ENCODE results near the gene SLC6A19. TPM values are rescaled to one million over a fixed set of nuclear protein-coding genes. Genes with fewer than 3 reads are reported as not detected.

SLC6A19 gene
- total RNA-seq, 2 donors from 2014 or later, result not detected

GRCh38 chr5:1175801-1176472, 25.5 kb upstream of the SLC6A19 start:
- intact Hi-C loops (cut with DNase I), result no loop called here
- DNase-seq, result peak; percentile 5
- no peak for ATAC-seq

GRCh38 chr5:1176473-1177391, 24.7 kb upstream of the SLC6A19 start:
- ATAC-seq (no peak), DNase-seq (peak; percentile 17)
- intact Hi-C loops (cut with DNase I), result no loop called here

GRCh38 chr5:1177826-1178528, 23.4 kb upstream of the SLC6A19 start:
- peak; percentile 11 for DNase-seq
- intact Hi-C loops (cut with DNase I), result no loop called here

GRCh38 chr5:1178529-1179382, 22.6 kb upstream of the SLC6A19 start:
- intact Hi-C loops (cut with DNase I), result no loop called here

More at GRCh38 chr5:1177826-1178528, 23.4 kb upstream of the SLC6A19 start:
- ATAC-seq, result no peak

GRCh38 chr5:1179383-1179715, 22.0 kb upstream of the SLC6A19 start:
- no peak for ATAC-seq
- intact Hi-C loops (cut with DNase I), result no loop called here

More at GRCh38 chr5:1178529-1179382, 22.6 kb upstream of the SLC6A19 start:
- ATAC-seq (no peak), DNase-seq (no peak)

GRCh38 chr5:1180096-1180495, 21.3 kb upstream of the SLC6A19 start:
- intact Hi-C loops (cut with DNase I), result no loop called here
- DNase-seq, result no peak

More at GRCh38 chr5:1179383-1179715, 22.0 kb upstream of the SLC6A19 start:
- DNase-seq, result no peak

GRCh38 chr5:1180841-1181271, 20.5 kb upstream of the SLC6A19 start:
- ATAC-seq (no peak), DNase-seq (peak; percentile 13)
- intact Hi-C loops (cut with DNase I), result no loop called here

More at GRCh38 chr5:1180096-1180495, 21.3 kb upstream of the SLC6A19 start:
- ATAC-seq, result no peak

GRCh38 chr5:1181451-1182359, 19.7 kb upstream of the SLC6A19 start:
- intact Hi-C loops (cut with DNase I), result no loop called here
- DNase-seq, result peak; percentile 18
- no peak for ATAC-seq

GRCh38 chr5:1182360-1182632, 19.1 kb upstream of the SLC6A19 start:
- intact Hi-C loops (cut with DNase I), result no loop called here
- peak; percentile 18 for DNase-seq
- no peak for ATAC-seq

GRCh38 chr5:1182633-1183423, 18.6 kb upstream of the SLC6A19 start:
- ATAC-seq (peak in 1 of 2 donors; percentile 25), DNase-seq (peak; percentile 13)
- intact Hi-C loops (cut with DNase I), result no loop called here

- ATAC-seq (no peak), DNase-seq (peak; percentile 18)
- intact Hi-C loops (cut with DNase I), result no loop called here
Measured at GRCh38 chr5:1183424-1184162, 17.8 kb upstream of the SLC6A19 start.

- ATAC-seq, result no peak
Measured at GRCh38 chr5:1184163-1184470, 17.3 kb upstream of the SLC6A19 start.

GRCh38 chr5:1184481-1184880, 16.9 kb upstream of the SLC6A19 start:
- DNase-seq, result peak; percentile 8
- no peak for ATAC-seq
- intact Hi-C loops (cut with DNase I), result no loop called here

More at GRCh38 chr5:1184163-1184470, 17.3 kb upstream of the SLC6A19 start:
- intact Hi-C loops (cut with DNase I), result no loop called here
- no peak for DNase-seq

GRCh38 chr5:1185038-1185627, 16.3 kb upstream of the SLC6A19 start:
- intact Hi-C loops (cut with DNase I), result no loop called here
- no peak for ATAC-seq
- DNase-seq, result no peak

- DNase-seq (peak; percentile 44), ATAC-seq (peak; percentile 74 to 78)
- intact Hi-C loops (cut with DNase I), result no loop called here
Measured at GRCh38 chr5:1185629-1186350, 15.6 kb upstream of the SLC6A19 start.
